DMS153 (cell line): Measurements from ENCODE around the gene HASPIN.

Experiments used
- DNase-seq: peaks from one replicate; lab custom pipeline; 2025; lab: John Stamatoyannopoulos, UW

Gene HASPIN

GRCh38 chr17:3763777-3764170 is 40.1 kb downstream of the HASPIN start:
- DNase-seq: no peak

- DNase-seq: no peak
These were observed 42.3 kb downstream of the HASPIN start for GRCh38 chr17:3765981-3766380.

- DNase-seq: no peak
These were observed 43.1 kb downstream of the HASPIN start for GRCh38 chr17:3766779-3767178.

- no peak for DNase-seq
These were observed 44.6 kb downstream of the HASPIN start for GRCh38 chr17:3768341-3768740.

GRCh38 chr17:3768769-3769168 is 45.1 kb downstream of the HASPIN start:
- no peak for DNase-seq

GRCh38 chr17:3770466-3770865 is 46.8 kb downstream of the HASPIN start:
- DNase-seq: no peak

- no peak for DNase-seq
These were observed 47.4 kb downstream of the HASPIN start for GRCh38 chr17:3771140-3771539.

- no peak for DNase-seq
These were observed 49.1 kb downstream of the HASPIN start for GRCh38 chr17:3772764-3773163.

GRCh38 chr17:3773511-3773910 is 49.8 kb downstream of the HASPIN start:
- DNase-seq: no peak

GRCh38 chr17:3773966-3774365 is 50.3 kb downstream of the HASPIN start:
- no peak for DNase-seq
